Mesothelial cell of epicardium (in vitro differentiated cells): Measurements from ENCODE around the gene STEAP4. TPM values are rescaled to one million over a fixed set of nuclear protein-coding genes. Genes with fewer than 3 reads are reported as not detected.
"Not testable (repeated sequence)": the region's sequence is repeated elsewhere in the genome, so short reads cannot be mapped to it uniquely, and the experiment has no call there.

Source experiments
- DNase-seq, 2 experiments: peaks; one replicate each; pipeline ENCODE4 v3.0.0; 2021; ENCODE audit warnings: low spot score in 2 of 2; ENCODE audit not compliant: unreplicated experiment in 2 of 2
- H3K27ac Mint-ChIP-seq: 2 replicates; pipeline ENCODE4 v1.8.0; 2021; ENCODE audit warnings: mixed read lengths
- H3K27me3 Mint-ChIP-seq: 2 replicates; pipeline ENCODE4 v1.8.0; 2021; ENCODE audit warnings: low read depth, mixed read lengths
- H3K36me3 Mint-ChIP-seq: 2 replicates; pipeline ENCODE4 v1.8.0; 2021; ENCODE audit warnings: mixed read lengths
- H3K4me1 Mint-ChIP-seq: 2 replicates; pipeline ENCODE4 v1.8.0; 2021; ENCODE audit warnings: mixed read lengths
- H3K4me3 Mint-ChIP-seq: 2 replicates; pipeline ENCODE4 v1.8.0; 2021; ENCODE audit warnings: mild to moderate bottlenecking, moderate library complexity, mixed read lengths
- H3K9me3 Mint-ChIP-seq: 2 replicates; pipeline ENCODE4 v1.8.0; 2021; ENCODE audit warnings: mixed read lengths
- CTCF ChIP-seq: fragments of 200-600 bp; sonication (generic); IDR thresholded peaks from one replicate; pipeline ENCODE4 v1.5.0; 2021; ENCODE audit warnings: antibody characterized with exemption; ENCODE audit not compliant: unreplicated experiment
- total RNA-seq: library from RNA; stranded (reverse); gene quantifications from 3 replicates; pipeline ENCODE4 v1.2.1, GENCODE V29; 2021

The STEAP4 gene
- total RNA-seq, 1 donor from 2014 or later, result 0.18 TPM

- no peak for TF ChIP-seq CTCF
- Mint-ChIP-seq H3K27me3 (no peaks in the 10 kb centered on the region), H3K36me3 (peaks cover 4% of the 10 kb centered on the region), H3K27ac (no peak overlapping the region), H3K9me3 (peaks cover 5% of the 10 kb centered on the region), H3K4me3 (no peak overlapping the region), H3K4me1 (peaks cover 6% of the 10 kb centered on the region)
- DNase-seq, result no peak
Observed at GRCh38 chr7:88269586-88269985, 37.1 kb downstream of the STEAP4 start.

- no peak overlapping the region for H3K27ac Mint-ChIP-seq
- TF ChIP-seq CTCF, result no peak
- H3K4me1 Mint-ChIP-seq, result peaks cover 8% of the 10 kb centered on the region
- no peak overlapping the region for H3K4me3 Mint-ChIP-seq
- DNase-seq, result no peak
- H3K27me3 Mint-ChIP-seq, result no peaks in the 10 kb centered on the region
- H3K9me3 Mint-ChIP-seq, result peaks cover 5% of the 10 kb centered on the region
- peaks cover 4% of the 10 kb centered on the region for H3K36me3 Mint-ChIP-seq
Observed at GRCh38 chr7:88268858-88269257, 37.8 kb downstream of the STEAP4 start.

- Mint-ChIP-seq H3K27ac (no peak overlapping the region), H3K27me3 (no peaks in the 10 kb centered on the region), H3K4me3 (no peak overlapping the region), H3K36me3 (peaks cover 4% of the 10 kb centered on the region), H3K9me3 (peaks cover 5% of the 10 kb centered on the region), H3K4me1 (peaks cover 10% of the 10 kb centered on the region)
- DNase-seq, result no peak
- TF ChIP-seq CTCF, result no peak
Observed at GRCh38 chr7:88268051-88268450, 38.6 kb downstream of the STEAP4 start.

GRCh38 chr7:88267421-88267820 lies 39.3 kb downstream of the STEAP4 start:
- H3K4me1 Mint-ChIP-seq, result peaks cover 10% of the 10 kb centered on the region
- H3K36me3 Mint-ChIP-seq, result peaks cover 4% of the 10 kb centered on the region
- H3K27me3 Mint-ChIP-seq, result no peaks in the 10 kb centered on the region
- no peak for DNase-seq
- no peak overlapping the region for H3K27ac Mint-ChIP-seq
- H3K9me3 Mint-ChIP-seq, result peaks cover 9% of the 10 kb centered on the region
- TF ChIP-seq CTCF, result no peak
- no peak overlapping the region for H3K4me3 Mint-ChIP-seq

- not testable (repeated sequence) for H3K36me3 Mint-ChIP-seq, H3K27ac Mint-ChIP-seq, DNase-seq, H3K27me3 Mint-ChIP-seq, H3K4me3 Mint-ChIP-seq
- Mint-ChIP-seq H3K4me1 (peaks cover 18% of the 10 kb centered on the region), H3K9me3 (peaks cover 14% of the 10 kb centered on the region)
Observed at GRCh38 chr7:88264987-88265386, 41.7 kb downstream of the STEAP4 start.

GRCh38 chr7:88262562-88262961 lies 44.1 kb downstream of the STEAP4 start:
- peaks cover 2% of the 10 kb centered on the region for H3K36me3 Mint-ChIP-seq
- H3K4me3 Mint-ChIP-seq, result no peak overlapping the region
- H3K9me3 Mint-ChIP-seq, result peaks cover 11% of the 10 kb centered on the region
- TF ChIP-seq CTCF, result no peak
- DNase-seq, result no peak
- H3K27me3 Mint-ChIP-seq, result no peaks in the 10 kb centered on the region
- H3K4me1 Mint-ChIP-seq, result peaks cover 23% of the 10 kb centered on the region
- no peak overlapping the region for H3K27ac Mint-ChIP-seq
